GM19438 (cell line): ENCODE measurements around the gene SH2D4B.

Experiments
- ATAC-seq: cut with Tn5 transposase; IDR thresholded peaks from one replicate; pipeline ENCODE4 v1.9.1; 2021; ENCODE audit warnings: low read depth; ENCODE audit not compliant: unreplicated experiment

The SH2D4B gene

GRCh38 chr10:80622153-80622552, 84.5 kb downstream of the SH2D4B start:
- no peak for ATAC-seq

GRCh38 chr10:80630324-80630723, 92.6 kb downstream of the SH2D4B start:
- no peak for ATAC-seq

- ATAC-seq = no peak
Observed at GRCh38 chr10:80632742-80633141, 95.0 kb downstream of the SH2D4B start.

- ATAC-seq = no peak
Observed at GRCh38 chr10:80633383-80633860, 95.7 kb downstream of the SH2D4B start.

GRCh38 chr10:80633910-80634309, 96.2 kb downstream of the SH2D4B start:
- ATAC-seq = no peak

- no peak for ATAC-seq
Observed at GRCh38 chr10:80642661-80643060, 105.0 kb downstream of the SH2D4B start.

- ATAC-seq = no peak
Observed at GRCh38 chr10:80646366-80646765, 108.7 kb downstream of the SH2D4B start.

GRCh38 chr10:80647173-80647833, 109.6 kb downstream of the SH2D4B start:
- no peak for ATAC-seq

GRCh38 chr10:80648106-80648505, 110.4 kb downstream of the SH2D4B start:
- no peak for ATAC-seq

- ATAC-seq = no peak
Observed at GRCh38 chr10:80649183-80649582, 111.5 kb downstream of the SH2D4B start.

GRCh38 chr10:80655898-80656297, 118.2 kb downstream of the SH2D4B start:
- no peak for ATAC-seq

GRCh38 chr10:80658068-80658467, 120.4 kb downstream of the SH2D4B start:
- ATAC-seq = no peak

- ATAC-seq = no peak
Observed at GRCh38 chr10:80659289-80659688, 121.6 kb downstream of the SH2D4B start.

GRCh38 chr10:80660266-80660665, 122.6 kb downstream of the SH2D4B start:
- no peak for ATAC-seq

- no peak for ATAC-seq
Observed at GRCh38 chr10:80660736-80661135, 123.0 kb downstream of the SH2D4B start.

GRCh38 chr10:80661526-80661925, 123.8 kb downstream of the SH2D4B start:
- no peak for ATAC-seq

GRCh38 chr10:80662429-80663261, 124.9 kb downstream of the SH2D4B start:
- ATAC-seq = peak; percentile 70

GRCh38 chr10:80664071-80664680, 126.5 kb downstream of the SH2D4B start:
- ATAC-seq = no peak

GRCh38 chr10:80669485-80669884, 131.8 kb downstream of the SH2D4B start:
- ATAC-seq = no peak

GRCh38 chr10:80670774-80671173, 133.1 kb downstream of the SH2D4B start:
- no peak for ATAC-seq

- ATAC-seq = no peak
Observed at GRCh38 chr10:80671847-80672246, 134.1 kb downstream of the SH2D4B start.
